Activated T-cell treated with anti-CD3 and anti-CD28 coated beads for 24 hours (primary cell): ENCODE data around the gene RUVBL1.

ENCODE experiments used
- DNase-seq: peaks from one replicate; pipeline ENCODE4 v3.0.0-alpha.2; 2020; ENCODE audit warnings: low read depth

Gene RUVBL1

DNA sequence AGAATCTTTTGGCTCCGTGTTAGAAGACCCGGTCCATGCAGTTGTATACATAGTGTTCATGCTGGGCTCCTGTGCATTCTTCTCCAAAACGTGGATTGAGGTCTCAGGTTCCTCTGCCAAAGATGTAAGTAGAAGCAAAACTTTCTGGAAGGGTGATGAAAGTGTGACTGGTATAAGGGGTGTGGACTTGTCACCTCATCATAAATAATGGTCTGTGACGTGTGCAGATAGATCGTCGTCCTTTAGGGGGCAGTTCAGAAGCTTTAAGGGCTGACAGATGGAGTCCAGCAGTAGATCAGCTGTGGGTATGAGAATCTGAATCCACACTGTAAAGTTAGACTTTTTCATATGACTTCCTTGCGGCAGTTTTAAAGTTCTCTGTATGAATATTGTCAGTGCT lies 56.1 kb downstream of the RUVBL1 start:
- DNase-seq, result no peak

DNA sequence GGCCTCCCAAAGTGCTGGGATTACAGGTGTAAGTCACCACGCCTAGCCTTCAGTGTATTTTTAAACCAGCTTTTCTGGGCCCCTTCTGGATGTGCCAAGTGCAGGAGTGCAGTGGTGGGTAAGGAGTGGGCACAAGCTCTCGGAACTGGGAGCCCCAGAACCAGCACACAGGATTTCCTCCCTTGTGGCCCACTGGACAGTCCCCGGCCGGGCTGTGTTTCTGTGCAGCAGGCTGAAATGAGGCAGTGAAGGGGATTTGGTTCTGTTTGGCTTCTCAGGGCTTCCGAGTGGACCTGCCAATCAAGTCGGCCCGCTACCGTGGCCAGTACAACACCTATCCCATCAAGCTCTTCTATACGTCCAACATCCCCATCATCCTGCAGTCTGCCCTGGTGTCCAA lies 56.9 kb downstream of the RUVBL1 start:
- DNase-seq, result no peak

DNA sequence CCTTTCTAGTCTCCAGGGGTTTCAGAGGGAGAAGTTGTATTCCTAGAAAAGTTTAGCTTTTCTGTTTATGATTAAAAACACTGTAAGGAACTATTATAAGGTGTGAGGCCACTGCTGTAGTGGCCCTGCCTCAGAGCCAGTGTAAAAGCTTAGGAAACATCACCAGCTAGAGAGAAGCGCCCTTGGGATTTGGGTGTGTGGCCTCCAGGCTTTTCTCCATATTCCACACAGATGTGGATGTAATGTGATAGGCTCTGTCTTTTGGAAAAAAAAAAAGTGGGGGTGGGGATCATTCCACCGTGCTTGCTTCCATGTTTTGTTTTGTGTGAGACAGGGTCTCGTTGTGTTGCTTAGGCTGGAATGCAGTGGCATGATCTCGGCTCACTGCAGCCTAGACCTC lies 57.5 kb downstream of the RUVBL1 start:
- DNase-seq, result no peak

DNA sequence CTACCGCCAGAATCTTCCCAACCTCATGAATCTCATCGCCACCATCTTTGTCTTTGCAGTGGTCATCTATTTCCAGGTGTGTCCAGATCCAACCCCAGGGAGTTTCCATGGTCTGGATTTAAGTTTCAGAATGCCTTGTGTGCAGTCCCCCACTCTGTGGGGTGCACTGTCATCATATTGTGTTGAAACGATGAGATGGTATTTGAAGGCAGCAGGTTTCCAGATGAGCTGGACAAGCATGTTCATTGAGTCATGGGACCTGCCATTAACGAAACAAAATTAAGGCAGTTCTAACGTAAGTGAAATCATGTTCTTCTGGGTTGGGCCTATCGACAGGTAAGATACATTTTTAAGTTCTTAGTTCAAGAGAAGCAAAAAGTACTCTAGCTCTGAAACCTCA lies 58.6 kb downstream of the RUVBL1 start:
- DNase-seq, result no peak

DNA sequence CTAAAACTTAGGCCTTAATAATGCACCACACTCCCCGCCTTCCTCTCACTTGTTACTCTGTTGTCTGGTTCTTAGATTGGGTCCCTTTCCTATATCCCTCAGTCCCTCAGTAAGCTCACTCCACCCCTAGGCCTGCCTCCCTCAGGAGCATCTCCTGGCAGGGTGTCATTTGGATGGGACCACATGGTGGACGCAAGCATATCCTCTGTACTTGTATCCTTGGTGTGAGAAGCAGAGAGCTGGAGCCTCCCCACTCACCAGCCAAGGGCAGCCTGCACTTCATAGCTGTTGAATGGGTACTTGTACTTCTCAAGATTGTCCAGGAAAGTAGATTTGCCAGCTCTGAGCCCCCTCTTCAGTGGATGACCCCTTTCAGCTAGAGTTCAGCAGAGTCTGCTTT lies 59.7 kb downstream of the RUVBL1 start:
- DNase-seq, result no peak

DNA sequence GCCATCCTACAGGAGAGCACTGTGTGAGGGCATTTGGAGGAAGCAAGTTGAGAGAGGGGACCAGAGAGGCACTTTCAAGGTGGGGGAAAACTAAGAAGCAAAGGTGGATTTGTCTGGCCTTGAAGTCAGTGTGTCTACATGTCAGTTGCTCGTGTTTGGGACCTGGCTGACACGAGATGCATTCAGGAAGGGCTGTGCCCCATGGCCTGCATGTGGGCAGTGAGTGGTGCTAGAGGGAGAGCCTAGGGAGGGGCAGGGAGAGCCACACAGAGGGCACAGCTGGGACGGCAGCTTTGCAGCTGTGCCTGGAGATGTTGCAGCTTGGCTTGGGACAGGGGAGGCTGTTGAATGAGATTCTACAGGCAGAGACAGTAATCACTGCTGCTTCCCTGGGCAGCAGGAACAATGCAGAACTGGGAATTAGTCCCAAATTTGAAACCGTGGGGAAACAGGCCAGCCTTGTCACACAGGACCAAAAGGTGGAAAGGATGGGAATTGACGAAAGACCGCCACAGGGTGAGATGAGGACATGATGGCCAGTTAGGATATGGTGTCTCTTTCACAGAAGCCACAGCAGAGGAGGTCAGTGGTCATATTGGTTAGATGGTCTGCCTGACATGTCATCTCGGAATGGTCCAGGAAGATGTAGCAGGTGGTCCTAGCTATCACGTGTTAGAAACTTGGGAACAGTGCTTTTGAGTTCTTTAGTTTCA lies 61.4 kb downstream of the RUVBL1 start:
- DNase-seq, result no peak

DNA sequence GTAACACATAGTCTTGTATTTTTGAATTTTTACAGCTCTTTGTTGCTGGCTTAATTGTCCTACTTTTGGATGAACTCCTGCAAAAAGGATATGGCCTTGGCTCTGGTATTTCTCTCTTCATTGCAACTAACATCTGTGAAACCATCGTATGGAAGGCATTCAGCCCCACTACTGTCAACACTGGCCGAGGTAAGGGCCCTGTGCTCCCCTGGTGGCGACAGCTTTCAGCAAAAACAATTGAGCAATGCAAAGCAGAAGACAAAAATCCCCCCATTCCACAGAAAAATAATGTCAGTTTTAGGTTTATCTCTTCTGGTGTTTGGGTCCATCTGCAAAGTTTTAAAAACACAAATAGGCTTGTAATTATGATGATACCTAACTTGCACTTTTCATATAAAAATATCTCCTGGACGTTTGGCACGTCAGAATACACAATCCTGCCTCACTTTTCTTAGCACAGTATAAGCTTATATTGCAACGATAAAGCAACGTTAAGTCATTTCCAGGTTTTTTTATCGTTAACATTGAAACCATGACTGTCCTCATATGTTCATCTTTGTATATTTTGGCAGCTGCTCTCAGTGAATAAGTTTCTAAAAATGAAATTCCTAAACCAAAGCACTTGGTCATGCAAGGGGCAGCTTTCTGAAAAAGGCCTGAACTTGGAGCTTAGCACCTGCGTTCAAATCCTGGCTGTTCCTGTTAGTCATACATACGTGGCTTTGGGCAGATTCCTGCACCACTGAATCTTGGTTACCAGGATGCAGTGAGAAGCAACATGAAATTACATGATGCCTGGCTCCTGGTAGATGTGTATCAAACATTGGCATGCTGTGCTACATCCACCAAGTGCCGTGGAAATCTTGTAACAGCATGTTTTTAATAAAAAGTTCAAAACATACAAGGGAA lies 62.9 kb downstream of the RUVBL1 start:
- DNase-seq, result no peak

DNA sequence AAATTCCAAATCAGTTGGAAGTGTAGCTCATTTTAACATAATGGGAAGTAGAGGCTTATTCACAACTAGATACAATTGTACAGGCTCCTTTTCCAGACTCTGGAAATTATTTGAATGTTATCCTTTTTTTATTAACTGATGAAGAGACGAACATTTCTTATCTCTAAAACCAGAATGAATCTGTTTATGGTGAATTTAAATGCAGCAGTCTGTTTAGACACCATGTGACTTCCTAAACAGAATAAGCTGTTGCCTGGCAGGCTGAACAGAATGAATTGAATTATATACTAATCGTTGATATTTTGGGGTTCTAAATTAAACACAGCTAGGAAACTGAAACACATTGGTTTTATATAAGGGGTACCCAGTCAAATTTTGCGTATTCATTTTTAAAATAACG lies 67.4 kb downstream of the RUVBL1 start:
- no peak for DNase-seq

DNA sequence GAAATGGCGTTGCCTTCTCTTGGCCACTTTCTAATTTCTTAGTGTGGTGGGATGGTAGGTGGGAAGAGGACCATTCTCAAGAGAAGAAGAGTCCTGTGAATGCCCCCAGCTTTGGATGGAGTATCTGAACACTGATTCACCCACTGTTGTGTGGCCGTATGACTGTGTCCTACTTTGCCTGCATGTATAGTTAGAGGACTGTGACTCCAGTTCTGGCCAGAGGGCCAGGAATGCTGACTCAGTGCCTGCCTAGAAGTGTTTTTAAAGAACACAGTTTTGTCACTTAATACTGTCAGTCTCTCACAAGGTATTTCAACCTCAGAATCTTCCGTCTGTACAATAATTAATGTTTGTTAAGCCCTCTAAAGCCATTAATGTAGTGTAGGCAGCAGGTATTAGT lies 69.2 kb downstream of the RUVBL1 start:
- no peak for DNase-seq

DNA sequence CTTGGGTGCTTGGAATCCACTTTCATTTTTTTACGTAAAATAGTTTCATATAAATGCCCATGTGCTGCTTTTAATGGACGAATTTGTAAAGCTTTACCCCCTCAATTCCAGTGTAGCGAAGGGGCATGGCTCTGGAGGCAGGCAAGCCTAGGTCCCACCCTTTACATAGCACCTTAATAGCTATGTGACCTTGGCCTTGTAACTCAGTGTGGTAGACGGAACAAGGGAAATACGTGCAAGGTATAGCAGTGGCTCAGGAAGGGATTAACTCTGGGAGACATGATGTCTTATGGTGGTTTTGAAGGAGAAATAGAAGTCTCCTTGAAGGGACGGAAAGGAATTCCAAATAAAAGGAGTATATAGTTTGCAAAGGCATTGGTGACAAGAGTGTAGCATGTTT lies 70.0 kb downstream of the RUVBL1 start:
- DNase-seq, result no peak

DNA sequence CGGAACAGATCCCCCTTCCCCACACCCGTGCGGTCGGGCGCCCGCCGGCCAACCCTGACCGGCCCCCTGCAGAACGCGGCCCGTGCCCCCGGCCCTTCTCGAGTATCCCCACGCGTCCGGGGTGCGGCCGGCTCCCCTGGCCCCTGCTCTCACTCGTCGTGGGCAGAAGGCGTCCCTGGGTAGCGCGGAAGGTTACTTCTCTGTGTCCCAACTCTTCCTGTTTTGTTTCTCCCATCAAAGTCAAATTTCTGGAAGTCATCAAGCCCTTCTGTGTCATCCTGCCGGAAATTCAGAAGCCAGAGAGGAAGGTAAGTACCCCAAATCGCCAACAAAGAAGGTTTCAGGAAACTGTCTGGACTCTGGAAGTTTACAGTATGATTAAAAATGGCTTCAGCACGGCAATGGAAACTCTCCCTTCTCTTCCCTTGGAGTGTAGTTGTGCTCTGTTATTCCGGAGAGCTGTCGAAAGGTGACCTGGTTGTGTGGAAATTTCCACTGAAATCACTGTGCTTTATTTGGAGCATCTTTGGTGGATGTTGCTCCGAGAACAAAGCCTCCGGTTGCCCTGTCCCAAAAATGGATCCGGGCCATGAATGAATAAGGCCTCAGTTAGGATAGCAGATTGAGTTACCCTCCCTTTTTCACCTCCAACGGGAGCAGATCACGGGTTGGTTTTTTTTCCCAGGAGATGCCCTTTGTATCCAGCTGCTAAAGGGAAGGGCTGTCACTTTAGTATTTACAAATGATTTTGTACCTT lies 70.8 kb downstream of the RUVBL1 start:
- no peak for DNase-seq

DNA sequence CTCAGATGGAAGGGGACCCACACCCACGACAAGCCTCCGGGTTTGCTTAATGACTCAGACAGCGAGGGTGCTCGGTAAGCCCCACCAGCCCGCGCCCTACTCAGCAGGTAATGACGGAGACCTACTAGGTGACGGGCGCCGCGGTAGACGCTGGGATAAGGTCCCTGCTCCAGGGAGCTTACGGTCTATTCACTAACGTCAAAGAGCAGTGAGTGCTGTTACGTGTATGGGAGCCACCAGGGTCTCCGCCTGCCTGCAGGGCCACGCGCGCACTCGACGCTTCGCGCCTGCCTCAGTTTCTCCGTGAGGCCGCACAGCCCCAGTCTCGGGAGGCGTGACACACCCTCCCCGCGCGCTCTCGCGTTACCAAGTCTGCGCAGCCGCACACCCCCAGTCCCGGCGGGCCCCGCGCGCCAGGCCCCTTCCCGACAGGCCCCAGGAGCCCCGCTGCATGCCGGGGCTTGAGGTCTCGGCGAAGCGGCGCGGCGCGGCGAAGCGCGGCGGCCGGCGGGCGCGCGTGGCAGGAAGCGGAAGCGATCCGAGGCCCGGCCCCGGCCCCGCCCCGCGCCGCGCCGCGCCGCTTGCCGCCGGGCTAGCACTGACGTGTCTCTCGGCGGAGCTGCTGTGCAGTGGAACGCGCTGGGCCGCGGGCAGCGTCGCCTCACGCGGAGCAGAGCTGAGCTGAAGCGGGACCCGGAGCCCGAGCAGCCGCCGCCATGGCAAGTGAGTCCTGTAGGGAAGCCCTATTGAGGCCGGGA lies 71.6 kb downstream of the RUVBL1 start, which contains the start of gene SEC61A1:
Gene SEC61A1, plus strand, starts transcription at position 601 of the 758 bp plus-strand sequence. Its CDS starts 116 bp downstream, at position 717.
- peak; percentile 95 for DNase-seq

DNA sequence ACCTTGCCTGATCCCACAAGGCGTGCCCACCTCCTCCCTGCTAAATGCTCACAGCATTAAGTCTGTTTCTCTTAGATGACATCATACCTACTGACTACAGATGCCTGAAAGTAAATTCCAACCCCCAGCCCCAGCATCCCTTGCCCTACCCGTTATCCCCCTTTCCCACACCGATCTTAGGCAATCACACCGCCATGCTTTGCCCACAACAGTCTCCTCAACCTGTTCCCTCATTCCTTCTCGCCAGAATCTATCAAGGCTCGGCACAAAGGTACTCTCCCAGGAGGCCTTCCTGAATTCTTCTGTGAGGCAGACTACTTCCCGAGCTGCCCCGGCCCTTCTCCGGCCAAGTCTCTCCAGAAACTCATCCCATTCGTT lies 72.2 kb downstream of the RUVBL1 start:
- DNase-seq, result no peak

DNA sequence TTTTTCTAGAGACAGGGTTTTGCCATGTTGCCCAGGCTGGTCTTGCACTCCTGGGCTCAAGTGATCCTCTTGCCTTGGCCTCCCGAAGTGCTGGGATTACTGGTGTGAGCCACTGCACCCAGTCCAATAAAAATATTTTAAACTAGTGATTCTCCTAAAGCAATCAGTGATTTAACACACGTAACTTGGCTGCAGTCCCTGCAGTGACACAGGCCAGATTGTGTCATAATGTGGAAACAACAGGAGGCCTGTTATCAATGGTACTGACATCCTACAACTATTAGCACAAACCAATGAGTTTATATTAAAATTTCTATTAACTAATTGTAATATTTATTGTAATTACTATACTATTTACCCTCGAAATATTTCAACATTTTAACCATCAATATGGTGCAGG lies 73.0 kb downstream of the RUVBL1 start:
- DNase-seq, result no peak

DNA sequence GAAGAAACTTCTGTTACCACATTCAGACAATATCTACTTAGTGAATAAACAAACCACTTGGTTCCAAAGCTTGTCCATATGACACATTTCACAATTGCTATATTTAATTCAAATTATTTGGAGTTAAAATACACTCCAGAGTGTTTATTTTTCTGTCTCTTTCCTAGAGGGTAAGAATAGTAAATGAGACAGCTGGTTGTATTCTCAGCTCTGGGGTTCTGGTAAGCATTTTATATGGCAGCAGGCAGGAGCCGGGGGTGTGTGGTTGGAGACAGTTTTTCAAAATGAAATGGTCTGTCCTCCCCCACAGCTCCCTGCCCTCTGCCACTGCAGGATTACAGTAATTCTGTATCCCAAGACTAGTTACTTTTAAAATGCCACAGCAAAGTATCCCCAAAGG lies 82.3 kb downstream of the RUVBL1 start:
- no peak for DNase-seq

DNA sequence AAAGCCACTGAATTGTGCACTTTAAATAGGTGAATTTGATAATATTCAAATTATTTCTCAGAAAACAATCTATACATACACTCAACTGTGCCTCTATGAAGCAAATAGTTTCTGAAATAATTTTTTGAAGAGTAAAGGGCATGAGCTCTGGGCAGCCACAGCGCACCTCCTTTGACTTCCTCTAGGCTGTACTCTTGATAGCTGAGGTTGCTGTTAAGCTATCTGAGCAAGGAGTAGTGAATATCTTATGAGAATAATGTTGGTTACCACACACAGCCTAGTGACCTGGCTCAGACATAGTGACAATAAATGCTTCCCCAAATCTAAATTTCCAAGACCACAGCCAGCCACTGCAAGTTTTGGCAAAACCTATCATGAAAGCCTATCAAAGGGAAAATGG lies 83.0 kb downstream of the RUVBL1 start:
- DNase-seq, result no peak

DNA sequence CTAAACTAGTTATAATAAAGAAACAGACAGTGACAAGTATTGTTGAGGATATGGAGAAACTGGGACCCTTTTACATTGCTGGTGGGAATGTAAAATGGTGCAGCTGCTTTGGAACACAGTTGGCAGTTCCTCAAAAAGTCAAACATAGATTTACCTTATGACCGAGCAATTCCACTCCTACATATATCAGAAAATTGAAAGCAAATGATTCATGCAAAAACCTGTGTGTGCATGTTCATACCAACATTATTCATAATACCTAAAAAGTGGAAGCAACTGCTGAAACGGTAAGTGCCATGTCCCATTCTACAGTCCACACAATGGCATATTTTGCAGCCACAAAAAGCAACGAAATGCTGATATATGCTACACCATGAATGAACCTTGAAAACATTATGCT lies 83.6 kb downstream of the RUVBL1 start:
- no peak for DNase-seq

DNA sequence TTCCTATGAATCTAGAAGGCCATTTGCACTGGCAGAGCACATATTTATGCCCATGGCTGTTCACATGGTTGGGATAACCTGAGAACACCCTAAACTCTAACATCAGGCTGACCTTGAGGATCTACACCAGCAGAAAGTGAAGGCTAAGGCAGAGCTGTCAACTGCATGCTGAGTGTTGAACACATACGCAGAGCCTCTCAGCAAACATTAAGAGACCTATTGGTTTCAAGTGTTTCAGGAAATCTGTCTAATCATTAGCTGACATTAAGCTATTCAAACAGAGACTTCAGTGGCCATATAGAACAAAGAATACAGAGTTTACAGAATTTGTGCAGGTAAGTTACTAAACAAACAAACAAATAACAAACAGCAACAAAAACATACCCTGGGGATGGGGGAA lies 87.5 kb downstream of the RUVBL1 start:
- DNase-seq, result no peak

DNA sequence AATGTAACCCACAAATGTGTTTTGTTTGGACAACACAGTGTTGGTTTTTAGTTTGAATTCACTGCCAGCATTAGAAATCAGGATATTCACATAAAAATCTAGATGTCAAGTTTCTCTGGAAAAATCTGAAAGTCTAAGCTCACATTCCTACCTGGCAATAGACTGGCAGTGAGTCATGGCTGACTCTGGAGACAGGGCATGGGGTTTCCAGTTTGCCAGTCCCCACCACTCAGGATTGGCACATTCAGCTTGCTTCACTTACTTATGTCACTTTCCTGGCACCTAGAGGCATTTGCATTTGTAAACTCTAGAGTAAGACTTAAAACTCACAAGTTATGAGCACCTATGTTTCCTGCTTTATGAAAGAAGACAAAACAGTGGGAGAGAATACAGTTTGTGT lies 90.5 kb downstream of the RUVBL1 start:
- no peak for DNase-seq
